Measurements from ENCODE around the gene SSH3.

Gene SSH3

GRCh38 chr11:67309166-67309565, 5.8 kb downstream of the SSH3 start:
- H3K27ac ChIP-seq (ENCODE audit: low read depth, low read length): no peak overlapping the region
- no peaks in the 10 kb centered on the region for H4K20me1 ChIP-seq (ENCODE audit: low read depth, low read length)
- H3K27me3 ChIP-seq (ENCODE audit: low read length): no peaks in the 10 kb centered on the region
- TF ChIP-seq CTCF (IDR thresholded peaks at IDR 0.05; ENCODE audit: insufficient read depth, low read length, poor library complexity, severe bottlenecking) (no peak), EZH2phosphoT487 (conservative IDR thresholded peaks at IDR 0.05; ENCODE audit: low read length) (no peak)
- no peak overlapping the region for H3K4me3 ChIP-seq (ENCODE audit: insufficient read depth, low read length, poor library complexity, severe bottlenecking)
- H3K79me2 ChIP-seq (ENCODE audit: insufficient read depth, low read length): no peaks in the 10 kb centered on the region
- H2AFZ ChIP-seq (ENCODE audit: low read depth, low read length, severe bottlenecking): no peak overlapping the region
- no peaks in the 10 kb centered on the region for H3K36me3 ChIP-seq (ENCODE audit: low read length)
- no peak overlapping the region for H3K4me2 ChIP-seq (ENCODE audit: low read depth, low read length, poor library complexity, severe bottlenecking)
- no peaks in the 10 kb centered on the region for H3K9me3 ChIP-seq (ENCODE audit: insufficient read depth, low read length)
- no peaks in the 10 kb centered on the region for H3F3A ChIP-seq (ENCODE audit: insufficient read depth)
- no peak overlapping the region for H3K9ac ChIP-seq (ENCODE audit: low read length)
- no peaks in the 10 kb centered on the region for H3K9me2 ChIP-seq (replicated peaks; ENCODE audit: insufficient read depth, low read length)

GRCh38 chr11:67309661-67310061, 6.3 kb downstream of the SSH3 start:
- Histone ChIP-seq H3K27ac (ENCODE audit: low read depth, low read length) (no peak overlapping the region), H3K4me3 (ENCODE audit: insufficient read depth, low read length, poor library complexity, severe bottlenecking) (no peak overlapping the region), H3K9me3 (ENCODE audit: insufficient read depth, low read length) (no peaks in the 10 kb centered on the region), H3K36me3 (ENCODE audit: low read length) (no peaks in the 10 kb centered on the region), H4K20me1 (ENCODE audit: low read depth, low read length) (no peaks in the 10 kb centered on the region), H3K27me3 (ENCODE audit: low read length) (no peaks in the 10 kb centered on the region), H2AFZ (ENCODE audit: low read depth, low read length, severe bottlenecking) (no peak overlapping the region), H3F3A (ENCODE audit: insufficient read depth) (no peaks in the 10 kb centered on the region), H3K9ac (ENCODE audit: low read length) (no peak overlapping the region), H3K9me2 (replicated peaks; ENCODE audit: insufficient read depth, low read length) (no peaks in the 10 kb centered on the region), H3K4me2 (ENCODE audit: low read depth, low read length, poor library complexity, severe bottlenecking) (no peak overlapping the region), H3K79me2 (ENCODE audit: insufficient read depth, low read length) (no peaks in the 10 kb centered on the region)
- TF ChIP-seq CTCF (IDR thresholded peaks at IDR 0.05; ENCODE audit: insufficient read depth, low read length, poor library complexity, severe bottlenecking) (no peak), EZH2phosphoT487 (conservative IDR thresholded peaks at IDR 0.05; ENCODE audit: low read length) (no peak)

GRCh38 chr11:67310246-67311050, 7.1 kb downstream of the SSH3 start:
- H3K36me3 ChIP-seq (ENCODE audit: low read length): no peaks in the 10 kb centered on the region
- H3K79me2 ChIP-seq (ENCODE audit: insufficient read depth, low read length): no peaks in the 10 kb centered on the region
- no peak overlapping the region for H3K9ac ChIP-seq (ENCODE audit: low read length)
- H3K9me3 ChIP-seq (ENCODE audit: insufficient read depth, low read length): no peaks in the 10 kb centered on the region
- no peak overlapping the region for H3K27ac ChIP-seq (ENCODE audit: low read depth, low read length)
- no peaks in the 10 kb centered on the region for H4K20me1 ChIP-seq (ENCODE audit: low read depth, low read length)
- no peak overlapping the region for H3K4me3 ChIP-seq (ENCODE audit: insufficient read depth, low read length, poor library complexity, severe bottlenecking)
- 0 out of 2 replicates have a peak, but pooled peaks cover 5% of the 10 kb centered on the region for H3F3A ChIP-seq (ENCODE audit: insufficient read depth)
- no peak overlapping the region for H3K4me2 ChIP-seq (ENCODE audit: low read depth, low read length, poor library complexity, severe bottlenecking)
- no peak overlapping the region for H2AFZ ChIP-seq (ENCODE audit: low read depth, low read length, severe bottlenecking)
- H3K9me2 ChIP-seq (replicated peaks; ENCODE audit: insufficient read depth, low read length): no peaks in the 10 kb centered on the region
- no peak for TF ChIP-seq EZH2phosphoT487 (conservative IDR thresholded peaks at IDR 0.05; ENCODE audit: low read length)
- no peak for TF ChIP-seq CTCF (IDR thresholded peaks at IDR 0.05; ENCODE audit: insufficient read depth, low read length, poor library complexity, severe bottlenecking)
- H3K27me3 ChIP-seq (ENCODE audit: low read length): no peaks in the 10 kb centered on the region

Measured in SU-DHL-6 (cell line).